Ovary (tissue), 3 donors: Measurements from ENCODE around the gene POLA2.

ENCODE experiments used
- POLR2A ChIP-seq: fragments of 450-650 bp; IDR thresholded peaks from one replicate; pipeline ENCODE4 v1.6.1; 2017; ENCODE audit warnings: antibody characterized with exemption, mild to moderate bottlenecking, moderate library complexity
- TF ChIP-seq, protein P1 (sequence below), 3 donors: fragments of 450-650 bp in 2 of 3; fragments of 200-600 bp in 1 of 3; IDR thresholded peaks; one replicate each; pipeline versions ENCODE4 v1.5.1 to v1.8.0; 2016 to 2022; ENCODE audit warnings: antibody characterized with exemption in 3 of 3, mild to moderate bottlenecking in 1 of 3
- donor health status: DM: no; HTN: no; CAD: no.

DNA sequence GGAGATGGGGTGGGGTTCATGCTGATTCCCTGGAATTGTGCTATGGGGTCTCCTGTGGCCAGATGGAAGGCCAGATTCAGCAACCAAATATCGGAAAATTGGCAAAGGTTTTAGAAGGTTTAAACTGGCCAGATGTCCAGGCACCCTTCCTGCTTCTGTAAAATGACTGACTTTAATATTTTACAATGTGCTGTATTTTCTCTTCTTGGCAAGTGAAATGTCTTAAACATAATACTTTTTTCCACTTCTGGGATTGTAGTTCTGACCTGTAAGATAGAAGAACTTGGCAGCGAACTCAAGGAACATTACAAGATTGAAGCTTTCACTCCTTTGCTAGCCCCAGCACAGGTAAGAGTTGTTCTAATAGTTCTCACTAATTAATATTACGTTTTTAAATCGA lies 17.5 kb downstream of the POLA2 start:
- no peak for TF ChIP-seq POLR2A
- TF ChIP-seq, protein P1, sequence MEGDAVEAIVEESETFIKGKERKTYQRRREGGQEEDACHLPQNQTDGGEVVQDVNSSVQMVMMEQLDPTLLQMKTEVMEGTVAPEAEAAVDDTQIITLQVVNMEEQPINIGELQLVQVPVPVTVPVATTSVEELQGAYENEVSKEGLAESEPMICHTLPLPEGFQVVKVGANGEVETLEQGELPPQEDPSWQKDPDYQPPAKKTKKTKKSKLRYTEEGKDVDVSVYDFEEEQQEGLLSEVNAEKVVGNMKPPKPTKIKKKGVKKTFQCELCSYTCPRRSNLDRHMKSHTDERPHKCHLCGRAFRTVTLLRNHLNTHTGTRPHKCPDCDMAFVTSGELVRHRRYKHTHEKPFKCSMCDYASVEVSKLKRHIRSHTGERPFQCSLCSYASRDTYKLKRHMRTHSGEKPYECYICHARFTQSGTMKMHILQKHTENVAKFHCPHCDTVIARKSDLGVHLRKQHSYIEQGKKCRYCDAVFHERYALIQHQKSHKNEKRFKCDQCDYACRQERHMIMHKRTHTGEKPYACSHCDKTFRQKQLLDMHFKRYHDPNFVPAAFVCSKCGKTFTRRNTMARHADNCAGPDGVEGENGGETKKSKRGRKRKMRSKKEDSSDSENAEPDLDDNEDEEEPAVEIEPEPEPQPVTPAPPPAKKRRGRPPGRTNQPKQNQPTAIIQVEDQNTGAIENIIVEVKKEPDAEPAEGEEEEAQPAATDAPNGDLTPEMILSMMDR (IDR thresholded peaks at IDR 0.05) = no peak
